ENCODE data around the gene BAHD1.

Gene BAHD1

DNA sequence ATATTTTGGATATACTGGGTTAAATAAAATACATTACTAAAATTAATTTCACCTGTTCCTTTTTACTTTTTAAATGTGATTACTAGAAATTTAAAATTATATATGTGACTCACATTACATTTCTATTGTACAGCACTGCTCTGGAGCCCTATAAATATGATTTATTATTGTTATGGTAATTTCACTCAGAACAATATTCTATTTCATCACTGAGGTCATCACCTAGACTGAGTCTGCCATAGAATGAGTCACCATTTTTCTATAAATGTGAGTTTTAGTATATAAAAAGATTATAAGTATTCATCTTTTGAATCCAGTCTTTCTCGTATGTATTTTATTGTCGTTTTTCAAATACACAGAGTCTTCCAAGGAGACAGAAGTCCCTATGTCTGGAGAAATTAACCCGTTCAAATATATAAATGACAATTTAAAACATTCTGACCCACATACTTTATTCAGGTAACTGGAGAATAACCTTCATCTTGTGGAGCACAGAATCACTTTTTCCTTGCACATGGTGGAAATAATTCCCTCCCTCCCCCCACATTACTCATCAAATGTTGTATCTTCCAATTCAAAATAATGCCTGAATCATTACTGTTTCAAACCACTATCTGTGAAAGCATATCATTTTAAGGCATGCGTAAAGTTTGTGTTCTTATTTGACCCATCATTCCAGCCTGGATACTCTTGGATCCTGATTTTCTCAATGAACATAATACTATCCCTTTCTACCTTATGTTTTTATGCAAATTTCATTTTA, 60.0 kb downstream of the BAHD1 start:
- DNase-seq: no peak

DNA sequence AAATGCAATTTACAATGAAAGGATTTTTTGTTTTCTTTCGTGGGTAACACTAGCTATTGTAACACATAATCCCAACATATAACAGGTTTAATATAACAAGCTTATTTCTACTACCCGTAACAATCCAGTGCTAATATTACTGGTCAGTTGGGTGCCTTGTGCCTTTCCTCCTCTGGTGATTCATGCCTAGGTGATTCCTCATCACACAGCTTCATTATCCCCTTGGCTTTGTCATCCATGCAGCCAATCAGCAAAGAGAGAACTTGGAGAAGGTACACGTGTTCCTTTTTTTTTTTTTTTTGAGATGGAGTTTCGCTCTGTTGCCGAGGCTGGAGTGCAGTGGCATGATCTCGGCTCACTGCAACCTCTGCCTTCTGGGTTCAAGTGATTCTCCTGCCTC, 60.7 kb downstream of the BAHD1 start:
- DNase-seq: no peak

DNA sequence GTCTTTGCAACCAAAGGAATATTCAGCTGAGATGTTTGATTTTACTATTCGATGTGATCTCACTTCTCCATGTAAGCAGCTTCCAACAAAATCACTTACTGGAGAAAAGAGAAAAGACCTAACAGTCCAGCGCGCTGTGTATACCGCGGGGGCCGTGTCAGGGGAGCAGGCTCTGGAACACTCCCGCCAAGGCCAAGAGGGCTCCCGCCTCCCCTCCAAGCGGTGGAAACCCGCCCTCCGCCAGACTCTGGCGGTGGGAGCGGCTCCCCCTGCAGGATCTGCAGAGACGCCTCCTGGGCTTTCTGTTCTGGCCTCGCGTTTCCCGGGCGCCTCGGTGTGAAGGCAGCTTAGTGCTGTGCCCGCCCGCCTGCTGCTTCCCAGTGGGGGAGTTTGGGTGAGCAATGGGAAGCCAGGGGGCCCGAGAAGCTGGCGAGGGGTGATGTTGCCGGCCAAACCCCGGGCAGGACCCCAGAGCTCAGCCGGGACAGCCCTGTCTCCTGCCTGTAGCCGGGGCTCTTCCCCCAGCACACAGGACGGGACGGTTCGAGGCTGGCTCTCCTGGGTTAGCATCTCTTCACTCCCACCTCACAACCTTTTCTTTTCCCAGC, 66.3 kb downstream of the BAHD1 start:
- peak; percentile 56 for DNase-seq

DNA sequence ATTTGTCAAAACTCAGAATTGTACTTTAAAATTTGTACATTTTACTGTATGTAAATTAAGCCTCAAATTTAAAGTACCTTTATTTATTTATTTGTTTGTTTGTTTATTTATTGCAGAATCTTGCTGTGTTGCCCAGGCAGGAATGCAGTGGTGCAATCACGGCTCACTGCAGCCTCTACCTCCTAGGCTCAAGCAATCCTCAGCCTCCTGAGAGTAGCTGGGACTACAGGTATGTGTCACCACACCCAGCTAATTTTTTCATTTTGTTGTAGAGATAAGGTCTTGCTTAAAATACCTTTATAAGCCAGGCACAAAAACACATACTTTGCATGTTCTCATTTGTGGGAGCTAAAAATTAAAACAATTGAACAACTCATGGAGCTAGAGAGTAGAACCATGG, 67.5 kb downstream of the BAHD1 start:
- DNase-seq: no peak

DNA sequence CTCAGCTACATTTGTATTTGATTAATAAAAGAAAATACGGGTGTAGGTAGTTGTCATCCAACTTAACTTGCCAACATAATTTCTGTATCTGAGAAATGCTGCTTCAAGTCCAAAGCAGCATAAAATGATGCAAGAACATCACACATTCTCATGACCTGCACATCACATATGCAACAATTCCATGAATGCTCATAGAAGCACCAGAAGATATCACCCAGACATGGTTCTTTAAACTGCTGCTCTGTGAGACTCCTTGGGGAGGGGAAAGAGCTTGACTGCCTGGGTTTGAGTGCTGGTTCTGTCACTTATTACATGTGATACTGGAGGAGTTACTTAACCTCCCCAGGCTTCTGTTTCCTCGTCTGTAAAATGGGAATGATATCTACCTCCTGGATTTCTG, 69.4 kb downstream of the BAHD1 start:
- no peak for DNase-seq

DNA sequence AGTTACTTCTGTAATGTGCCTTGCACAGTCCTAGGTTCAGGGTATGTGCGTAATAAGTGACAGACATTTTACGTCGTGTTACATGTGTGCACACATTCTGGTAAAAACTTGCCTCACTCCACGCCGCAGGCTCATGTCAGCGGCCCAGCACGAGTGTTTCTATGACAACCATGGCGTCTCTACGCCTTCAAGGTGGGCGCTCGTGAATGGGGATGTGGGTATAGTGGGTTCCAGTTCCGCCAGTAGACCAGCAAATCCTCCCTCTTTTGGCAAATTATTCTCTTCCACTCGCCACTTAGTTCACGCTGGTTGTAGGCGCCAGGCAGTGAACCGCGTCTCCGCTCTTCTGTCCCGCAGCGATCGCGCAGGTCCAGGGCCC, 70.3 kb downstream of the BAHD1 start:
- DNase-seq: peak; percentile 43

DNA sequence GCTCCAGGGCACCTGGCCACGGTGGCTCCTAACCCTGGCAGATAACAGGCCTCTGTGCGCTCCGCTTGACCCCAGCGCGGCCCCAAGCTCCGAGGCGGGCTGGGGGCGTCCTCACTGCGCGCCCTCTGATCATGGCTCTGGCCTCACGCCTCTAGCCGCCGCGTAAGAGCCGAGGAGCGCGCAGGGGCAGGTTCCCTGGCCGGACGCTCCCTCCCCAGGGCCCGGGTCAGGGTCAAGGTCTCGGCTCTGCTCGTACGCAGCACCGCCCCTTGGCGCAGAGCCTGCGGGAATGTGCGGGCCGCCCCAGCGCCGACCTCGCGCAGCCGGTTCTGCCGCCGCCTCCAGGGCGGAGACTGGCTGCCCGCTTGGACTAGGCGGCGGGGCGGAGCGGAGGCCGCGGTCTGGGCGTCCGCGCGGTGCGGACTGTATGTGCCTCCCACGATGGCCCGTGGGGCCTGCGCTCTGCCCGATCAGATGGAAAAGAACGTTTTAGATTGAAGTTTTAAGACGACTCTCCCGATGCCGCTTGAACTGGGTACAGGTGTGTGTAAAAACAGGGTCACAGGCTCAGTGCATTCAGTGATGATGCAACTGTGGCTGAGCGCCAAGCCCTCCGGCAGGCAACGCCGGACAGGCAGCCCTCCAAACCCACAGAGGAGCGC, 70.8 kb downstream of the BAHD1 start:
- no peak for DNase-seq

DNA sequence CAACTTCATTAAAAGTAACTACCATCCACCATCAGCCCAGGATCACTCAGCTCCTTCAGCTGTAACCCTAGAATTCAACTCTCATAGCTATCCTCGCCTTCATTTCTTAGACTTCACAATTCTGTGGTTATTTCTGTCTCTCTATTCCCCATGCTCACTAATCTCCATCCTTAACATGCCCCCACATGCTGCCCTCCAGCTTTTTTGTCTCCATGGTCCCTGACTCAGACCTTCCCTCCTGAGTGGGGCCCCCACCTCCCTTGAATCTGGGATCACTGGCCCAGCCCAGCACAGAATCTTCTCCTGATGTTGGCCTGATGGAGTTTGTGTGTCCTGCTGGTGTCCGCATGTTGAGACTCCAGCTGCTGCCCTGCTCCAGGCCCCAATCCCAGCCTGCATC, 71.7 kb downstream of the BAHD1 start:
- no peak for DNase-seq

DNA sequence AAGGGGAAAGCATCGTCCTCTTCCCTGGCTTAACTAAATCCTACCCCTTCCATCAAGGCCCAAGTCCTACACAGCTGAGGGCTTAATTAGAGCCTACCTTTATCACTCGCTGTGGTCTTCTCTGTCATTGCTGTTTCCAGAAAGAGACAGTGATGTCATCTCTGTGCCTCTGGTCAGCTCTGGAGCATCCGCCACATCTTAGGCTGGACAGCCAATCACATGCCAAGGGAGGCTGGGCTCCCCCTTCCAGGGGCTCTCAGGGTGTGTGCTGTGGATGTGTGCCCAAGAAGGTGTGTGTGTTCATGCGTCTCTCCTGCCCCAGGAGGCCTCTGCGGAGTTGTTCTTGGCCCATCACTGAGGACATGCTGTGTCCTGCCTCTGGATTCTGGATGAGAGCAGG, 72.9 kb downstream of the BAHD1 start:
- no peak for DNase-seq

DNA sequence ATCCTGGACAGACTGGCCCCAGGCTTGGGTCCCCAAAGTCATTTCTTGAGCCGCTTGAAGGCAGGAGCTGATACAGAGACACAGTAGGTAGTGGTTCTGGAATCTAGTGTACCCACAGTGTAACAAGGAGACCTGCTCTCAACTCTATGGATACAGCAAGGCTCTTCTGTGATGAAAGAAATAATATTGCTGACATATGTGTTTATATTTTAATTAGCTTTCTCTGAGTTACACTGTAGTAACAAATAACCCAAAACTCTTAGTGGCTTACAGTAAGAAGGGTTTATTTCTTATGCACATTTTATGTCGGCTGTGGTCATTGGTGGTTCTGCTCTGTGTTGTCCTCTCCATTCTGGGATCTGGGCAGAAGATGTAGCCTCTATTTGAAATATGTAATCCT, 75.6 kb downstream of the BAHD1 start:
- no peak for DNase-seq
